Measurements from ENCODE around the gene SRMS. TPM values are rescaled to one million over a fixed set of nuclear protein-coding genes. Genes with fewer than 3 reads are reported as not detected.

SRMS gene
- total and polyA plus RNA-seq, 2 donors (not counting 1 experiment from before 2014, with no cell fraction given): 0.17 to 0.54 TPM

- TF ChIP-seq CTCF (IDR thresholded peaks at IDR 0.05) (no peak), EZH2 (IDR thresholded peaks at IDR 0.05; ENCODE audit: borderline replicate concordance, insufficient read depth, low read depth, low read length, poor library complexity, severe bottlenecking) (no peak)
- intact Hi-C loops (cut with micrococcal nuclease): loop anchor here (1.0 kb wide), 2 partner anchors 368 to 478 kb away; no protein-coding TSS in a partner anchor
- DNase-seq (no peak), ATAC-seq (ENCODE audit: low read depth) (no peak)
- Mint-ChIP-seq H3K27ac (peak overlapping the region; percentile 53), H3K4me3 (peak overlapping the region; percentile 79), H3K27me3 (peaks cover 10% of the 10 kb centered on the region), H3K9me3 (ENCODE audit: insufficient read depth) (peaks cover 2% of the 10 kb centered on the region), H3K4me1 (peaks cover 7% of the 10 kb centered on the region)
- no peaks in the 10 kb centered on the region for H3K36me3 ChIP-seq (replicated peaks in 1 of 2; ENCODE audit: control extremely low read depth in 1 of 2, control insufficient read depth in 1 of 2, extremely low read depth in 1 of 2, insufficient read depth in 2 of 2, low read length in 1 of 2)
- CTCF ChIA-PET: interaction anchor here (0.6 to 3.3 kb wide), 25 partner anchors 8 to 624 kb away, joined by 3 to 26 read pairs (median 4); partner anchors contain the start of genes HELZ2, PPDPF, PRPF6 and PTK6
- no peaks in the 10 kb centered on the region for H4K20me1 ChIP-seq (ENCODE audit: control insufficient read depth, insufficient read depth, low read length, poor library complexity, severe bottlenecking)
- H2AFZ ChIP-seq (ENCODE audit: insufficient read depth, low read depth, low read length, poor library complexity, severe bottlenecking): peak overlapping the region; percentile 14
- peaks cover 0 to 40% (median 16%) of the 10 kb centered on the region in 4 experiments for H3K27me3 ChIP-seq (replicated peaks in 1 of 4; ENCODE audit: control extremely low read depth in 1 of 4, control insufficient read depth in 3 of 4, insufficient read depth in 4 of 4, low read length in 3 of 4)
- 66% methylated on average over 15 of the region's 16 CpGs for WGBS (ENCODE audit: insufficient coverage)
- no peak overlapping the region for H3K9ac ChIP-seq (ENCODE audit: low read length)
- no peaks in the 10 kb centered on the region for H3K79me2 ChIP-seq (ENCODE audit: control insufficient read depth, insufficient read depth, low read length)
- peaks cover 0 to 13% (median 0%) of the 10 kb centered on the region in 3 donors for H3K9me3 ChIP-seq (ENCODE audit: control extremely low read depth in 1 of 3, control insufficient read depth in 2 of 3, insufficient read depth in 1 of 3, low read length in 2 of 3)
- peak overlapping the region in 3 of 5 experiments; percentile 34 to 40 (median 35) for H3K4me3 ChIP-seq (ENCODE audit: control extremely low read depth in 1 of 5, extremely low read depth in 1 of 5, insufficient read depth in 1 of 5, low read depth in 2 of 5, low read length in 4 of 5)
- H3K27ac ChIP-seq (ENCODE audit: low read length in 2 of 2): no peak overlapping the region
- H3K4me2 ChIP-seq (replicated peaks; ENCODE audit: low read depth, low read length, poor library complexity, severe bottlenecking): peak overlapping the region; percentile 74
- POLR2A ChIA-PET: interaction anchor here (0.6 to 1.2 kb wide), 7 partner anchors 25 to 540 kb away, joined by 3 to 7 read pairs (median 4); partner anchors contain the start of genes RTEL1 and SAMD10
- peaks cover 19 to 26% of the 10 kb centered on the region in 2 donors for H3K4me1 ChIP-seq (ENCODE audit: control insufficient read depth in 2 of 2, insufficient read depth in 2 of 2, low read length in 2 of 2)
Measured at GRCh38 chr20:63496596-63497120, 50.9 kb downstream of the SRMS start.
